AG09309 (cell line): Measurements from ENCODE around the gene NR1D1.

Experiments
- DNase-seq: peaks from one replicate; pipeline ENCODE4 v3.0.0-alpha.2; 2010; ENCODE audit warnings: low read depth
- H3K4me3 ChIP-seq: 2 replicates; pipeline ENCODE4 v1.5.1; 2011; ENCODE audit warnings: mild to moderate bottlenecking, low read depth, low read length, moderate library complexity; ENCODE audit not compliant: control insufficient read depth
- TF ChIP-seq, protein P1 (sequence below): IDR thresholded peaks from 2 replicates; pipeline ENCODE4 v1.5.1; 2011; ENCODE audit warnings: mild to moderate bottlenecking, low read depth, low read length, inconsistent platforms; ENCODE audit not compliant: insufficient read depth, control insufficient read depth; ENCODE audit errors: missing control alignments

NR1D1 gene

DNA sequence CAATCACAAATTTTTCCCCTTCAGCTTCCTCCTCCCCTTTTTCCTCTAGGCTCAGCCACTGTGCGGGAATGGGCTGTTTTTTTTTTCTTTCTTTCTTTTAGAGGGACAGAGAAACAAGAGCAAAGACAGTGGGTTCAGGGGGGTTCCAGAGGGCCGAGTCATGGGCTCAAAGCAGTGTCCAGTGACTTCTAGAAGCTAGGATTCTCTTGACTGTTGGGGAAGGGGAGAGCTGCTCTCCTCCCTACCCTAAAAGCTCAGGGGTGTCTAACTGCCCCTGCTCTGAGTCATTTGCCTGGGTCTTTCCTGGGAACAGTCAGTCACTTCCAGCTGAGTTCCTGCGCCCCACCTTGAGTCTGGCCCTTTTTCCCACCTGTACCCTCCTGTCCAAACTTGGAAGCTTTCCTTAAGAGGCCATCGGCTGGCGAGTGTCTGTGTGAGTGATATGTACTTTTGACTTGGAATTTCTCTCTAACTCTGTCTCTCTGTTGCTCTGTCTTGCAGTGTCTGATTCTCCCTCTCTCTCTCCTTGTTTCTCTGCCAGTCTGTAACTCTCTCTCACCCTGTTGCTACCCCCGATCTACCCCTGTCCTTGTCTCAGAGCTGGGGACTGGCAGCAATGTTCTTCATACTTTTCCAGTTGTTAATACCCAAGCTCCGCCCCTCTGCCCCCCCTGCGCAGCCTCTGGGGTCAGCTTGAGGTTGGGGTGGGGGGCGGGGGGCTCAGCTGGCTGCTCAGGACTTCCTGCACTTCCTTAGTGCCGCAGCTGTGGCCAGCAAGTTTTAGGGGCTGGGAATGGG, 35.2 kb downstream of the NR1D1 start:
- no peak for DNase-seq

DNA sequence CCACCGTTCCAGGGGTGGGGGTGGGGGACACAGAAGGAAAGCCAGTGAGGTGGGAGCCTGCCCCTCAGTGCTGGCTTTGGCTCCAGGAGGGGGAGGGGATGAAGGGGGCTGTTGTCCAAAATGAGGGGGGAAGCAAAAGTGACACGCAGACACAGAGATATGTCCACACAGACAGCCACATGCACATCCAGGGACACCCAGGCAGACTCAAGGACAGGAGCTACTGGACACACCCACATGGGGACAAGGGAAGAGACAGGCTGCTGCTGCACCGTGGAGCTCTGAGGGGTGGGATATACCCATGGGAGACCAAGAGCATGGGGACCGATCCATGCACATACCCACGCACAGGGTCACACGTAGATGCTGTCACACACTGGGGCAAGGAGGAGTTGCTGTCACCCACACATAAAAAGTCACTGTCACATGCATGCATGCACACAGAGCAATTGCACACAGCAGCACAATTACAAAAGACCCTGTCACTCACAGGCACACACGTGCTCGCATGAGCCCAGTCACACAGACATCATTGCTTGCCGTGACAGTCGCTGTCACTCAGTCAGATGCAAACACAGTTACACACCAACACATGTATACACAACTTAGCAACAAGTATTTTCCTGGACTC, 36.4 kb downstream of the NR1D1 start:
- no peak for DNase-seq
- H3K4me3 ChIP-seq: peak overlapping the region; percentile 98
- TF ChIP-seq, protein P1, sequence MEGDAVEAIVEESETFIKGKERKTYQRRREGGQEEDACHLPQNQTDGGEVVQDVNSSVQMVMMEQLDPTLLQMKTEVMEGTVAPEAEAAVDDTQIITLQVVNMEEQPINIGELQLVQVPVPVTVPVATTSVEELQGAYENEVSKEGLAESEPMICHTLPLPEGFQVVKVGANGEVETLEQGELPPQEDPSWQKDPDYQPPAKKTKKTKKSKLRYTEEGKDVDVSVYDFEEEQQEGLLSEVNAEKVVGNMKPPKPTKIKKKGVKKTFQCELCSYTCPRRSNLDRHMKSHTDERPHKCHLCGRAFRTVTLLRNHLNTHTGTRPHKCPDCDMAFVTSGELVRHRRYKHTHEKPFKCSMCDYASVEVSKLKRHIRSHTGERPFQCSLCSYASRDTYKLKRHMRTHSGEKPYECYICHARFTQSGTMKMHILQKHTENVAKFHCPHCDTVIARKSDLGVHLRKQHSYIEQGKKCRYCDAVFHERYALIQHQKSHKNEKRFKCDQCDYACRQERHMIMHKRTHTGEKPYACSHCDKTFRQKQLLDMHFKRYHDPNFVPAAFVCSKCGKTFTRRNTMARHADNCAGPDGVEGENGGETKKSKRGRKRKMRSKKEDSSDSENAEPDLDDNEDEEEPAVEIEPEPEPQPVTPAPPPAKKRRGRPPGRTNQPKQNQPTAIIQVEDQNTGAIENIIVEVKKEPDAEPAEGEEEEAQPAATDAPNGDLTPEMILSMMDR: no peak

More for the DNA sequence above, 35.2 kb downstream of the NR1D1 start:
- H3K4me3 ChIP-seq: peak overlapping the region; percentile 25
- TF ChIP-seq, protein P1: no peak

DNA sequence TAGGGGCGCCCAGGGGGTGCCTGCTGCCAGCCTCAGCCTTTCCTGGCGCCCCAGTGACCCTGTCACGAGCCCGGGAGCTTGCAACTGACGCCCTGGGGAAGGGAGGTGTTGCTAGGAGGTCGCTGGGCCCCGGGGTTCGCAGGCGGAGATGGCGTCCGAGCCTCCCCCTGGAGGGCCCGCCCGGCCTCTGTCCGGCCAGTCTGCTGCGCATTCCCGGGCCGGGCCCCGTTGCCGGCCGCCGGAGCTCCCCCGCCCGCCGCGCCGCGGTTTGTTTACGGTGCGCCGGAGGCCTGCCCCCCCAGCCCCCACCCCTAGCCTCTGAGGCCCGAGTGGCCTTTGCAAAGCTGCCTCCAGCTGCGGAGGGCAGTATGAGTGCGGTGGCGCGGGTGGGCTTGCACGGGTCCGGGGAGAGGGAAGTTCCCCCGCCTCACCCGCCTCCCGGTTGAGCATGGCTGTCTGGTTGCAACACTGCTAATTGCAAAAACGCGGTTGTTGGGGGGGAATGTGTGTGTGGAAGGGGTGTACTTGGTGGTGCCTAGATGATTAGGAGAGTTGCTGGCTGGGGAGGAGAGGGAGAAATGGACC, 37.1 kb downstream of the NR1D1 start:
- no peak for DNase-seq
- TF ChIP-seq, protein P1: no peak
- H3K4me3 ChIP-seq: peak overlapping the region; percentile 98

DNA sequence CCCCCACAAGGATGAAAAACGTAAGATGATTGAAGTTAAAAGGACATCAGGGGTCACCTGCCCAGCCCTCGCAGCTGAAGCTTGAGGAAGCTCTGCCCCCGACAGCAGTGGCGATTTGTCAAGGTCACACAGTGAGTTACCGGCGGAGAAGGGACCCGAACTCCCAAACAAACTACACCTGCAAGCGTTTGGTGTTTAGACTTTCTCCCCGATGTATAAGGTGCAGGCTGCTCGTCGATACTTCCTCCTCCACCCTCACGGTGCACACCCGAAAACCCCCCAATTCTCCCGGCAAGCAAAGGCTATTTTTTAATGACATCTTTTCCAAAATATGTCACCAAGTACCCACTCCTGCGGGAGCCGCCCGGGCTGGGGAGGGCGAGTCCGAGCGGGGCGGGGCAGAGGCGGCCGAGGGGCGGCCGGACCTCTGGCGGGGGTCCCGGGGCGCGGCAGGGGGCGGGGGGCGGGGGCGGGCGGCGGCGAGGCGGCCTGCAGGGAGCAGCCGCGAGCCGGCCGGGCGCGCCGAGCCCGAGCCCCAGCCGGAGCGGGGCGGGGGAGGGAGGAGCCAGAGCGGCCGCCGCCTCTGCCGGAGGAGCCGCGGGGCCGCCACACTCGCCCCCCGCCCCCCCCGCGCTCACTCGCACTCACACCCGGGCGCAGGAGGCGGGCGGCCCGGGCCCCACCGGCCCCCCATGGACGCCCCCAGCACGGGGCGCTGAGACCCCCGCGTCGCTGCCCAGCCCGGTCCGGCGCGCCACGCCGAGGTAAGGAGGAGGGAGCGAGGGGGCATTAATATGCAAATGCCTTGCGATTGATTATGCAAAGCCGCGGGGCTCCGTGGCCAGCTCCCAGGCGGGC, 37.8 kb downstream of the NR1D1 start, which contains the start of gene THRA:
Gene THRA (plus strand): TSS at position 637 of the 858 bp plus-strand sequence. CDS start 11,524 bp downstream, outside the sequence.
- H3K4me3 ChIP-seq: peak within 1 kb of the TSS; percentile 98
- DNase-seq: no peak
- TF ChIP-seq, protein P1: peak; percentile 7

DNA sequence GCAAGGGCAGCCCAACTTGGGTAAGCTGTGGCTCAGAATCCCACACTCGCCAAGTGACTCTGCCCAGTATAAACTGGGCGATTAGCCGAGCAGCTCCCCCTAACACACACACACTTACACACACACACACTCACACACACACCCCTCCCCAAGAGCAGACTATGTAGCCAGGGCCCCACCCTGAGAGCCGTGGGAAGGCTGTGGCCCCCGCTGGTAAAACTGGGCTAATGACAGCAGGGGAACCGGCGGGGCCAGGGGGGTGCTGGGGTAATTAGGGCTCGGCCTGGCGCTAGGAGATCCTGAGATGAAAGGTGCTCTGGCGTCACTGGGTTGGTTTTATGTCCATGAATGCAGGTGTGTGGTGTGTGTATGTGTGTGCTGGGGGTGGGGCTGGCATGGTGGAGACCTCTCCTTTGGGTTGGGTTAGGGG, 38.8 kb downstream of the NR1D1 start:
- TF ChIP-seq, protein P1: no peak
- no peak overlapping the region for H3K4me3 ChIP-seq
- DNase-seq: no peak
